Upper lobe of left lung (tissue), 6 donors: ENCODE results near the gene JAG2. TPM values are rescaled to one million over a fixed set of nuclear protein-coding genes. Genes with fewer than 3 reads are reported as not detected.

Experiments
- ATAC-seq, 2 donors: fragments of 200-7000 bp; cut with Tn5 transposase; one replicate each; pipeline ENCODE4 v1.9.1; 2022; ENCODE audit warnings: mild to moderate bottlenecking in 2 of 2, moderate library complexity in 2 of 2; ENCODE audit not compliant: low FRiP score in 2 of 2
- DNase-seq, 2 donors: peaks; one replicate each; pipeline ENCODE4 v3.0.0-alpha.2; 2019 to 2020
- H3K27ac ChIP-seq, 4 donors: fragments of 200-600 bp; sonication (generic); one replicate each; pipeline ENCODE4 v1.5.1; 2016 to 2019
- H3K27me3 ChIP-seq, 4 donors: fragments of 200-600 bp; sonication (generic); one replicate each; pipeline ENCODE4 v1.5.1; 2017 to 2019
- H3K36me3 ChIP-seq, 4 donors: fragments of 200-600 bp; sonication (generic); one replicate each; pipeline ENCODE4 v1.5.1; 2016 to 2019
- H3K4me1 ChIP-seq, 4 donors: fragments of 200-600 bp; sonication (generic); one replicate each; pipeline ENCODE4 v1.5.1; 2018 to 2019
- H3K4me3 ChIP-seq, 4 donors: fragments of 200-600 bp; sonication (generic); one replicate each; pipeline ENCODE4 v1.5.1; 2017 to 2019; ENCODE audit warnings: mild to moderate bottlenecking in 2 of 4, moderate library complexity in 1 of 4
- H3K9me3 ChIP-seq, 4 donors: fragments of 200-600 bp; sonication (generic); one replicate each; pipeline ENCODE4 v1.5.1; 2018 to 2019
- CTCF ChIP-seq, 6 experiments: fragments of 450-650 bp in 4 of 6; fragments of 200-600 bp in 2 of 6; sonication (generic) in 2 of 6; IDR thresholded peaks; one replicate each; pipeline ENCODE4 v1.5.1; 2016 to 2019; ENCODE audit warnings: antibody characterized with exemption in 6 of 6
- EP300 ChIP-seq, 4 donors: sonication (generic); formaldehyde crosslinking; IDR thresholded peaks; one replicate each; pipeline ENCODE4 v1.5.1; 2017; ENCODE audit warnings: antibody characterized with exemption in 4 of 4, control low read depth in 2 of 4
- POLR2A ChIP-seq, 4 donors: fragments of 450-650 bp; IDR thresholded peaks; one replicate each; pipeline ENCODE4 v1.5.1; 2016 to 2017; ENCODE audit warnings: antibody characterized with exemption in 4 of 4, mild to moderate bottlenecking in 2 of 4
- POLR2AphosphoS5 ChIP-seq, 2 donors: sonication (generic); formaldehyde crosslinking; IDR thresholded peaks; one replicate each; pipeline ENCODE4 v1.5.1; 2017; ENCODE audit warnings: antibody characterized with exemption in 2 of 2
- WGBS, 2 donors: methylation state at CpG; one replicate each; pipeline ENCODE4 v1.1.5; 2017 to 2018; 5-methylcytosine and 5-hydroxymethylcytosine counted together
- total RNA-seq, 6 donors: library from RNA; depleted of rRNA in 4 of 6; stranded (reverse); fragments of >200 nt in 4 of 6; gene quantifications; one replicate each; pipeline versions ENCODE4 v1.1.0 to v1.2.1, GENCODE V29; 2016 to 2021
- donor health status: DM: no; HTN: no; CAD: no; lungs with moderate emphysema.
- donor health status: DM: no; HTN: yes; CAD: no; lungs with severe emphysema.

JAG2 gene
- total RNA-seq, 6 donors from 2014 or later, result 14.9 to 43.4 (median 23.8) TPM

- WGBS, 2 donors, result 70 to 74% methylated on average over 17 of the region's 17 CpGs
- no peaks in the 10 kb centered on the region for H3K27me3 ChIP-seq
- peaks cover 0 to 5% (median 2%) of the 10 kb centered on the region in 4 donors for H3K4me1 ChIP-seq
- H3K36me3 ChIP-seq, result no peaks in the 10 kb centered on the region
- TF ChIP-seq POLR2AphosphoS5 (IDR thresholded peaks at IDR 0.05), result no peak
- no peak for TF ChIP-seq POLR2A (IDR thresholded peaks at IDR 0.05)
- TF ChIP-seq CTCF (IDR thresholded peaks at IDR 0.05), result no peak
- TF ChIP-seq EP300 (IDR thresholded peaks at IDR 0.05), result no peak
- DNase-seq (peak in 1 of 2 donors; percentile 12), ATAC-seq (no peak)
- no peak overlapping the region for H3K27ac ChIP-seq
- H3K4me3 ChIP-seq, result no peak overlapping the region
- H3K9me3 ChIP-seq, result peaks cover 0 to 10% (median 6%) of the 10 kb centered on the region in 4 donors
Observed at GRCh38 chr14:105123981-105124765, 44.4 kb downstream of the JAG2 start.

DNA sequence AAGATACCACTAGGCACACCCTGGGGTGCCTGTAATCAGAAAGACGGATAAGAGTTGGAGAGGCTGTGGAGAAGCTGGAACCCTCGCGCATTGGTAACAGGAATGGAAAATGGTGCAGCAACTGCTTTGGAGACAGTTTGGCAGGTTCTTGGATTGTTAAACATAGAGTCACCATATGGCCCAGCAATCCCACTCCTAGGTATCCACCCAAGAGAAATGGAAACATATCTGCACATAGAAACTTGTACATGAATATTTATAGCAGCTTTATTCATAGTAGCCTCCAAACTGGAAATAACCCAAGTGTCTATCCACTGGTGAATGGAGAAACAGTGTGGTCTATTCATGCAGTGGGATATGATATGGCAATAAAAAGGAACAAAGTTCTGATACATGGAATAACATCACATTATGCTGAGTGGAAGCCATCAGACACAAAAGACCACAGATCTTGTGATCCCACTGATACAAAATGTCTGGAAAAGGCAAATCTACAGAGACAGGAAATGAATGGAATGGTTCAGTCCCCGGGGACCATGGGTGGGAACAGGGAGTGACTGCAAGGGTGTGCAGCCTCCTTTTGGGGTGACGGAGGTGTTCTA is 45.4 kb downstream of the JAG2 start:
- peaks cover 0 to 10% (median 6%) of the 10 kb centered on the region in 4 donors for H3K9me3 ChIP-seq
- 91 to 92% methylated on average over 5 of the region's 5 CpGs for WGBS, 2 donors
- H3K27me3 ChIP-seq, result no peaks in the 10 kb centered on the region
- TF ChIP-seq EP300 (IDR thresholded peaks at IDR 0.05) (no peak), POLR2A (IDR thresholded peaks at IDR 0.05) (no peak), POLR2AphosphoS5 (IDR thresholded peaks at IDR 0.05) (no peak), CTCF (IDR thresholded peaks at IDR 0.05) (no peak)
- ATAC-seq (no peak), DNase-seq (no peak)
- no peak overlapping the region for H3K27ac ChIP-seq
- no peaks in the 10 kb centered on the region for H3K36me3 ChIP-seq
- H3K4me3 ChIP-seq, result no peak overlapping the region
- peaks cover 0 to 12% (median 5%) of the 10 kb centered on the region in 4 donors for H3K4me1 ChIP-seq

GRCh38 chr14:105120056-105120455 is 48.5 kb downstream of the JAG2 start:
- no peak overlapping the region for H3K4me3 ChIP-seq
- no peaks in the 10 kb centered on the region for H3K27me3 ChIP-seq
- DNase-seq, result no peak
- WGBS, 2 donors, result 73 to 77% methylated on average over 6 of the region's 6 CpGs
- H3K27ac ChIP-seq, result no peak overlapping the region
- TF ChIP-seq EP300 (IDR thresholded peaks at IDR 0.05) (no peak), POLR2AphosphoS5 (IDR thresholded peaks at IDR 0.05) (no peak), CTCF (IDR thresholded peaks at IDR 0.05) (no peak), POLR2A (IDR thresholded peaks at IDR 0.05) (no peak)
- no peaks in the 10 kb centered on the region for H3K36me3 ChIP-seq
- peaks cover 0 to 10% (median 7%) of the 10 kb centered on the region in 4 donors for H3K9me3 ChIP-seq
- no peak for ATAC-seq
- H3K4me1 ChIP-seq, result peaks cover 0 to 12% (median 5%) of the 10 kb centered on the region in 4 donors

DNA sequence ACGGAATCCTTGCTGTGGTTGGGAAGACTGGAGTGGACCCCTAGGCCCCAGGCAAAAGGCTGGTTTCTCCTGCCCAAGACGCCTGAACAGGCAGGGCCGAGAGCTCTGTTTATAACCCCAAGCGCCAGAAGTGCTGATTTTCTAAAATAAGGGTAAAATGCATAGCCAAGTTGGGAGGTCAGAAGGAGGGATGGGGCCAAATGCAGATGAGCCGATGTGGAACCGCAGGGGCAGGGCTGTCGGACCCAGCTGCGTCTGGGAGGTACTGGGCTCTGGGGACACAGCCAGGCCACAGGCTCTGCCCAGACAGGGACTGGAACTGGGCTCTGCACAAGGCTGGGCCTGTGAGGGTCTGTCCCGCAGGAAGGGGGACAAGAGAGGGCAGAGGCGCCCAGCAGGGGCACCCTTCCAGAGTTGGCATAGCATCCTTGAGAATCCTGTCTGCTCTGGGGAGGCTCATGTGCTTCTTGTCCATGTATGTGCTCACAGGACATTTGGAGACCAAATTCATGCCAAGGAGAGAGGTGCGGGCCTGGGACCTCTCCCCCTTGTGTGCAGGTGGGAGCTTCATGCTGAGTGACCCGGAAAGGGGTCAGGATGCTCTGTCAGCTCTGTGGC is 49.1 kb downstream of the JAG2 start:
- WGBS, 2 donors, result 74% methylated on average over 11 of the region's 12 CpGs
- H3K4me1 ChIP-seq, result peaks cover 0 to 12% (median 5%) of the 10 kb centered on the region in 4 donors
- H3K27ac ChIP-seq, result peak overlapping the region in 1 of 4 donors; percentile 23
- no peak for TF ChIP-seq CTCF (IDR thresholded peaks at IDR 0.05)
- TF ChIP-seq EP300 (IDR thresholded peaks at IDR 0.05), result no peak
- TF ChIP-seq POLR2A (IDR thresholded peaks at IDR 0.05), result no peak
- TF ChIP-seq POLR2AphosphoS5 (IDR thresholded peaks at IDR 0.05), result no peak
- no peaks in the 10 kb centered on the region for H3K27me3 ChIP-seq
- ATAC-seq (peak in 1 of 2 donors; percentile 4), DNase-seq (peak in 1 of 2 donors; percentile 15)
- no peaks in the 10 kb centered on the region for H3K36me3 ChIP-seq
- H3K9me3 ChIP-seq, result peaks cover 0 to 10% (median 7%) of the 10 kb centered on the region in 4 donors
- no peak overlapping the region for H3K4me3 ChIP-seq
